Fibroblast of skin of scalp (primary cell): Measurements from ENCODE around the gene GMCL1.
"Not testable (repeated sequence)": the region's sequence is repeated elsewhere in the genome, so short reads cannot be mapped to it uniquely, and the experiment has no call there.

ENCODE experiments used
- DNase-seq: peaks from one replicate; pipeline ENCODE4 v3.0.0-alpha.2; 2013

GMCL1 gene

GRCh38 chr2:69810550-69810949 is 18.9 kb upstream of the GMCL1 start:
- no peak for DNase-seq

GRCh38 chr2:69811018-69811417 is 18.4 kb upstream of the GMCL1 start:
- no peak for DNase-seq

- DNase-seq: no peak
Measured at GRCh38 chr2:69811591-69811990, 17.9 kb upstream of the GMCL1 start.

- peak; percentile 38 for DNase-seq
Measured at GRCh38 chr2:69815717-69816116, 13.7 kb upstream of the GMCL1 start.

- peak; percentile 86 for DNase-seq
Measured at GRCh38 chr2:69816923-69817542, 12.4 kb upstream of the GMCL1 start.

- no peak for DNase-seq
Measured at GRCh38 chr2:69817729-69818501, 11.5 kb upstream of the GMCL1 start.

GRCh38 chr2:69827796-69828540 is 1.5 kb upstream of the GMCL1 start:
- peak; percentile 24 for DNase-seq

- no peak for DNase-seq
Measured at GRCh38 chr2:69828938-69829255, 563 bp upstream of the GMCL1 start.

GRCh38 chr2:69830045-69830905 is 815 bp downstream of the GMCL1 start:
- DNase-seq: no peak

GRCh38 chr2:69830906-69831241 is 1.4 kb downstream of the GMCL1 start:
- not testable (repeated sequence) for DNase-seq

GRCh38 chr2:69831354-69831905 is 2.0 kb downstream of the GMCL1 start:
- peak; percentile 9 for DNase-seq

- no peak for DNase-seq
Measured at GRCh38 chr2:69833752-69834151, 4.3 kb downstream of the GMCL1 start.

GRCh38 chr2:69835666-69836065 is 6.2 kb downstream of the GMCL1 start:
- no peak for DNase-seq

GRCh38 chr2:69836316-69836715 is 6.9 kb downstream of the GMCL1 start:
- DNase-seq: no peak

- no peak for DNase-seq
Measured at GRCh38 chr2:69837533-69837932, 8.1 kb downstream of the GMCL1 start.

GRCh38 chr2:69843993-69844392 is 14.5 kb downstream of the GMCL1 start:
- no peak for DNase-seq

GRCh38 chr2:69844560-69844959 is 15.1 kb downstream of the GMCL1 start:
- no peak for DNase-seq

- no peak for DNase-seq
Measured at GRCh38 chr2:69846182-69847067, 17.0 kb downstream of the GMCL1 start.

GRCh38 chr2:69847068-69847828 is 17.8 kb downstream of the GMCL1 start:
- DNase-seq: no peak

- no peak for DNase-seq
Measured at GRCh38 chr2:69848186-69848790, 18.8 kb downstream of the GMCL1 start.
